C4-2B (cell line): ENCODE results near the gene MYBPC1.

Experiments used
- CTCF ChIP-seq: fragments of 450-650 bp; conservative IDR thresholded peaks from 2 replicates; pipeline ENCODE4 v1.5.1; 2017; ENCODE audit warnings: mild to moderate bottlenecking
- ZFX ChIP-seq: fragments of 450-650 bp; IDR thresholded peaks from 2 replicates; pipeline ENCODE4 v1.6.1; 2017

DNA sequence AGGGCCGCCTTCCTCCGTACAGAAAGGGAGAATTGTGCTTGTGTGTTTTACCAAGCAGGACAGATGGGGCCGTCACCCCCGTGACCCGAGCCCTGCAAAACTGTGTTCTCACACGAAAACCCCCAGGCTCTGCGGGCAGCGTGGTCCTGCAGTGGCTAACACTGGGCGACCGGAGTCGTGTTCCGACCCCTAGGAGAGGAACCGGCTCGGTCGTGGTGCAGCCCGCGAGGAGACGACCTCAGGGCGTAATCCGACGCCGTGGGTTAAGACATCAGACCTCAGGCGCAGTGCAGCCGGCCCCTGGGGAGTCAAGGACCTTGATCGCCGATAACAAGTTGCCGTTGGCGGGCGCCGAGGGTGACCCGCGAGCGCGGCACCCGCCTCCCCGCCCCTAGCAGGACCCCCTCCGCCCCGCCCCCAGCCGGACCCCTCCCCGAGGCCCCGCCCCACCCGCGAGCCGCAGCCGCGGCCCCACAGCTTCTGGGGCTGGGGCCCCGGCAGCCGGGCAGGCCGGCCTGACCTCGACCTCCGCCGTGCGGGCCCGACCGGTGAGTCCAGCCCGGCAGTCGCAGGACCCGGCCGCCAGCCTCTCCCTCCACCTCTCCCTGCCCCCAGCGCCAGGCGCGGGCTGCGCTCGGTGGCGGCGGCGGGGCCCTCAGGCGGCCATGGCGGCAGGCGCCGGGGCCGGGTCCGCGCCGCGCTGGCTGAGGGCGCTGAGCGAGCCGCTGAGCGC is 102.6 kb downstream of the MYBPC1 start, which contains the start of gene CHPT1:
- no peak for TF ChIP-seq CTCF
- no peak; the same call in 1 of the 2 replicates for TF ChIP-seq ZFX
